ENCODE measurements around the gene PYGL.
A peak's percentile ranks its signal among the peaks of the same experiment; 100 is the strongest.
"Not testable (repeated sequence)": the region's sequence is repeated elsewhere in the genome, so short reads cannot be mapped to it uniquely, and the experiment has no call there.

Gene PYGL

GRCh38 chr14:50954811-50955372, 10.6 kb upstream of the PYGL start:
- DNase-seq: no peak

GRCh38 chr14:50953502-50953901, 9.2 kb upstream of the PYGL start:
- DNase-seq: no peak

- no peak for DNase-seq
Observed at GRCh38 chr14:50951032-50951431, 6.7 kb upstream of the PYGL start.

- DNase-seq: no peak
Observed at GRCh38 chr14:50948205-50948604, 3.9 kb upstream of the PYGL start.

- DNase-seq: no peak
Observed at GRCh38 chr14:50947446-50947845, 3.2 kb upstream of the PYGL start.

GRCh38 chr14:50946234-50946935, 2.1 kb upstream of the PYGL start:
- no peak for DNase-seq

- DNase-seq: peak; percentile 57
Observed at GRCh38 chr14:50944647-50945413, 547 bp upstream of the PYGL start.

GRCh38 chr14:50943261-50943942, 881 bp downstream of the PYGL start:
- peak; percentile 64 for DNase-seq

- DNase-seq: not testable (repeated sequence)
Observed at GRCh38 chr14:50941638-50942037, 2.6 kb downstream of the PYGL start.

GRCh38 chr14:50941151-50941550, 3.1 kb downstream of the PYGL start:
- no peak for DNase-seq

GRCh38 chr14:50937800-50938199, 6.5 kb downstream of the PYGL start:
- no peak for DNase-seq

GRCh38 chr14:50937325-50937724, 7.0 kb downstream of the PYGL start:
- no peak for DNase-seq

- DNase-seq: no peak
Observed at GRCh38 chr14:50936882-50937281, 7.4 kb downstream of the PYGL start.

- DNase-seq: no peak
Observed at GRCh38 chr14:50936016-50936340, 8.3 kb downstream of the PYGL start.

- no peak for DNase-seq
Observed at GRCh38 chr14:50935126-50936015, 8.9 kb downstream of the PYGL start.

GRCh38 chr14:50932592-50933495, 11.4 kb downstream of the PYGL start:
- no peak for DNase-seq

- no peak for DNase-seq
Observed at GRCh38 chr14:50932156-50932555, 12.1 kb downstream of the PYGL start.

- no peak for DNase-seq
Observed at GRCh38 chr14:50931559-50931958, 12.7 kb downstream of the PYGL start.

- DNase-seq: no peak
Observed at GRCh38 chr14:50929506-50929905, 14.8 kb downstream of the PYGL start.

GRCh38 chr14:50928002-50928635, 16.2 kb downstream of the PYGL start:
- DNase-seq: no peak

- no peak for DNase-seq
Observed at GRCh38 chr14:50926851-50927386, 17.4 kb downstream of the PYGL start.
